GM18517 (cell line): ENCODE measurements around the gene GNG7.
"Not testable (repeated sequence)": the region's sequence is repeated elsewhere in the genome, so short reads cannot be mapped to it uniquely, and the experiment has no call there.

Experiments
- ATAC-seq: cut with Tn5 transposase; IDR thresholded peaks from one replicate; pipeline ENCODE4 v1.9.1; 2021; ENCODE audit warnings: mild to moderate bottlenecking, moderate library complexity; ENCODE audit not compliant: unreplicated experiment

GNG7 gene

GRCh38 chr19:2556221-2557092, 146.0 kb downstream of the GNG7 start:
- no peak for ATAC-seq

- ATAC-seq = no peak
These were observed 146.9 kb downstream of the GNG7 start for GRCh38 chr19:2555422-2556220.

DNA sequence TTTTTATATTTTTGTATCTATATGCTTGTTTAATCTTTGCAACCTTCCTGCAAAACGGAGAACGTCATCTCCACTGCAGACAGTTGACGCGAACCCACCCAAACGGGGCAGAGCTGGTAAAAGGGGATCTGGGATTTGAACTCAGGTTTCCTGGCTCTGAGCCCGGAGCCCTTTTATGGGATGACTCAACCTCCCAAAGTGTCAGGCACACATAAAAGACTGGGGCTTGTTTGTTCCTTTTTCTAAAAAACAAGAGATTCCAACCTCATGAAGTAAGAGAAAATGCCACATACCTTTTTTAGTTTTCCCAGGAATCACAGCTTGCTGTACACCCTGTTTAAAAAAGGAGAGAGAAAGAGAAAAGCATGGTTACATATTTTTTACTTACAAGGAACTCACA, 147.6 kb downstream of the GNG7 start:
- ATAC-seq = no peak

GRCh38 chr19:2553510-2553909, 149.0 kb downstream of the GNG7 start:
- ATAC-seq = no peak

- ATAC-seq = no peak
These were observed 149.6 kb downstream of the GNG7 start for GRCh38 chr19:2552859-2553258.

- ATAC-seq = no peak
These were observed 150.7 kb downstream of the GNG7 start for GRCh38 chr19:2551864-2552185.

DNA sequence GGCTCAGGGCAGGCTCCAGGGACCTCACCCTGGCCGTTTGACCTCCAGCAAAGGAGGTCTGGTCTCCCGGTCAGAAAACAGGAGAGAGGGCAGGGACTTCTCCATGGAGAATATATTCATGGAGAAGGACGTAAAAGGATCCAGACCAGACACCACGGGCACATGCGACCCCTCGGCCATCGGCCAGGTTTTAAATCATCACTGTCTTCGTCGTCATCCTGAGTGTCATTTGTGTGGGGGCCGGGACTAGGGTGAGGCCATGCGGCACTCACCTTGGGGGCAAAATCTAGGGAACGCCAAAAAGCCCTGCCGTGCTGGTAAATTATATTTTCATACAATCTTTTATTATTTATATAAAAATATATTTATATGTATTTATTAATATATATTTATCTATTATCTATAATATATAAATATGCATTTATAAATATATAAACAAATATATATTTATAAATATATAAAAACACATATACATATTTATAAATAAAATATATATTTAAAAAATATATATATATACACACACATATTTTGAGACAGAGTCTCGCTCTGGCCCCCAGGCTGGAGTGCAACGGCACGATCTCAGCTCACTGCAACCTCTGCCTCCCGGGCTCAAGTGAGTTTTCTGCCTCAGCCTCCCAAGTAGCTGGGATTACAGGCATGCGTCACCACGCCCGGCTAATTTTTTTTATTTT, 151.2 kb downstream of the GNG7 start:
- no peak for ATAC-seq

DNA sequence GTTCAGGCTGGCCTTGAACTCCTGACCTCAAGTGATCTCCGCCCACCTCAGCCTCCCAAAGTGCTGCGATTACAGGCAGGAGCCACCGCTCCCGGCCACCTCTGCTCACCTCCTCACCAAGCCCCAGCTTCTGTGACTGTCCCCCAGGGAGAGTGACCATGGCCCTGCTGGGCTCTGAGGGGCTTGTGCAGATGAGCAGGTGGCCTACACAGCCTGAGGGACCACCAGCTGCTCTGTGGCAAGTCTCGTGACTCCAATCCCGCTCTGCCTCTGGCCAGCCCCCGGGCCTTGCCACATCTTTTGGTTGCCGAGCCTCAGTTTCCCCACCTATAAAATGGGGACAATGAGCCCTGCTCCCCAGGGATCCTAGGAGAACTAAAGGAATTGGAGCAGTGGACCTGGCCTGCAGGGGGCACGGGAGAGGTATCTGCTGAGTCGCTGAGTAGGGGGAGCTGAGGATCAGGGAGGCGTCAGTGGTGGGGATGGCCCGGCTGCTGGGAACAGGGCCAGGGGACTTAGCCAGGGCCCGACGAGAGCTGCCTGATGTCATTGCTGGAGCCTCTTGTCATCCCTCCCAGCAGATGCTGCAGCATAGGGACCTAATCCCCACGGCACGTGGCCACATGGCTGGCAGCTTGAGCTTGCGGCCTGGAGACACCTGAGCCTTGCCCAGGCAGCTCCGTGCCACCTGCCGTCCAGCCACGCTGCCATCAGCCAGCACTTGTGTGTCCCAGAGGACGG, 151.9 kb downstream of the GNG7 start:
- ATAC-seq = no peak

- ATAC-seq = no peak
These were observed 152.7 kb downstream of the GNG7 start for GRCh38 chr19:2549701-2550191.

DNA sequence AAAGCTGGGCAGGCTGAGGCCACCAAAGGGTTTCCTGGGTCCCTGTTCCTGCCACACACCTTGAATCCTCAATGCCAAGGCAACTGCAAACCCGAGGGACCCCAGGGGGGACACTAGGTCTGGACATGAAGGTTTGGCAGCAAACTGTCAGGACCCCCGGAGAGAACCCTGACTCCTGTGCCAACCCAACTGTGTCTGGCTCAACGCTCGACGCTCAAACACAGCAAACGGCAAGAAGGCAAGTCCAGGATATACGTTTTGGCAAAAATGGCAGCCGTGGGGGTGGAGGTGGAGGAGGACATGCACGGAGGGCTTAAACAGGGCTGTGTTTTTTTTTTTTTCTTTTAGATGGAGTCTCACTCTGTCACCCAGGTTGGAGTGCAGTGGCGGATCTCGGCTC, 153.5 kb downstream of the GNG7 start:
- ATAC-seq = no peak

DNA sequence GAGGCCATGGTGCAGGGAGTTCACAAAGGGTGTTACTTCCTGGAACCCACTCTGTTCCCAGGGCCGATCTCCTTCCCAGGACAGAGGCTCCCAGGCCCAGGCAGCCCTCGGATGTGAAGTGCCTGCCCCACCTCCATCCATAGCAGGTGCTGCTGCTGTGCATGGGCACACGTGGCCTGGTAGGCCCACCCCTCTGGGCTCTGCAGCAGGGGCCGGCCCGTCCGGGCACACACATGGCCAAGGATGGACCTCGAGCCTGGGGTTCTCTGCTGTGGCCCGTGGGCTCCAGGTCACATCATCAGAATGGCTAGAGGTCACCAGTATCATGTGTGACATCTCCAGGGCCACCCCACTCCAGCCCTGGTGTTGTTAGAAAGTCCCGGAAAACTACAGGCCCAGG, 154.8 kb downstream of the GNG7 start:
- no peak for ATAC-seq

GRCh38 chr19:2547033-2547680, 155.3 kb downstream of the GNG7 start:
- ATAC-seq = no peak

DNA sequence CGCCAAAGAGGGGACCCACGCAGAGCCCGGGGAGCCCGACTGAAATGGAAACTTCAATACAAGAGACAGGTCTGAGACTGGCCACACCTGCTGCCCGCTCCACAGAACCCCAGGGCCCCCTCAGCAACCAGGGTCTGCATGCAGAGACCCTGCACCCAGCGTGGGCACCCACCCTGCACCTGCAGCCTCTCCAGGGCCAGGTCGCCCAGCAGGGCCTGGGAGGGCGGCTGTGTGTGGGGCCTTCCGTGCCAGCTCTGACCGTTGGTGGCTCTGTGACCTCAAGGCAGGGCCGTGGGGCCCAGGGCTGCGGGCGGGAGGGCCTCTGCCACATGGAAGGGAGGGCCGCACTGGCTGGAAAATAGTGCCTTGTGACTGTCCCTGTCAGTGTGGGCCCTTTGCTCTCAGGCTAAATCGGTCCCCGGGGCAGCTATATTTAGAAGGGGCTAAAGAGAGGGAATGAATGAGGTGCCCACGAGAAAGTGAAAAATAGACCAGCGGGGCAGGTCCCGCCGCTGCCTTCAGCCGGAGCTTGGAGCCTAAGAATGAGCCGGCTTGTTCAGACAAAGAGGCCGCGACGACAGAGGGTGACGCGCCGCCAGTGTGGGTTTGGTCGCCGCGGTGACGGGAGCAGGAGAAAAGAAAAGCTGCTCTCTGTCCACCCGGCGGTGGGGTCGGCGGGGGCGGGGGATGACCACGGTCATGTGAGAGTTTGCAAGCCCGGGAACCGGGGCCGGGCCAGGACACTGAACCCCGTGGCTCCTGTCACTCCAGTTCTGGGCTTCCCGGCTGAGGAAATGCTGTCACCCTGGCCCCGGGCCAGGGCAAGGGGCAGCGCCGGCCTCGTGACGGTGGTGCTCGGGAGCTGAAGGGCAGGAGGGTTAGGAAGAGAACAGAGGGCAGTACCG, 156.1 kb downstream of the GNG7 start:
- no peak for ATAC-seq

DNA sequence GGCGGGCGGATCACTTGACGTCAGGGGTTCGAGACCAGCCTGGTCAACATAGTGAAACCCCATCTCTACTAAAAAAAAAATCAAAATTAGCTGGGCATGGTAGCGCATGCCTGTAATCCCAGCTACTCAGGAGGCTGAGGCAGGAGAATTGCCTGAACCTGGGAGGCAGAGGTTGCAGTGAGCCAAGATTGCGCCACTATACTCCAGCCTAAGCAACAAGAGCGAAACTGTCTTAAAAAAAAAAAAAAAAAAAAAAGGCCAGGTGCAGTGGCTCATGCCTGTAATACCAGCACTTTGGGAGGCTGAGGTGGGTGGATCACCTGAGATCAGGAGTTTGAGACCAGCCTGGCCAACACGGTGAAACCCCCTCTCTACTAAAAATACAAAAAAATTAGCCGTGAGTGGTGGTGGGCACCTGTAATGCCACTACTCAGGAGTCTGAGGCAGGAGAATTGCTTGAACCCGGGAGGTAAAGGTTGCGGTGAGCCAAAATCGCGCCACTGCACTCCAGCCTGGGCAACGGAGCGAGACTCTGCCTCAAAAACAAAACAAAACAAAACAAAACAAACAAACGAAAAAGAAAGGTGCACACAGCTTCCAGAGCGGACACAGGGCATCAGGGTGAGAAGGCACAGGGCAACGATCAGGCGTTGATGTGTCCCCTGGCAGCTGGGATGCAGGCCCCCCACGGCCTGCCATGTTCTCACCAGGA, 156.9 kb downstream of the GNG7 start:
- ATAC-seq = not testable (repeated sequence)

DNA sequence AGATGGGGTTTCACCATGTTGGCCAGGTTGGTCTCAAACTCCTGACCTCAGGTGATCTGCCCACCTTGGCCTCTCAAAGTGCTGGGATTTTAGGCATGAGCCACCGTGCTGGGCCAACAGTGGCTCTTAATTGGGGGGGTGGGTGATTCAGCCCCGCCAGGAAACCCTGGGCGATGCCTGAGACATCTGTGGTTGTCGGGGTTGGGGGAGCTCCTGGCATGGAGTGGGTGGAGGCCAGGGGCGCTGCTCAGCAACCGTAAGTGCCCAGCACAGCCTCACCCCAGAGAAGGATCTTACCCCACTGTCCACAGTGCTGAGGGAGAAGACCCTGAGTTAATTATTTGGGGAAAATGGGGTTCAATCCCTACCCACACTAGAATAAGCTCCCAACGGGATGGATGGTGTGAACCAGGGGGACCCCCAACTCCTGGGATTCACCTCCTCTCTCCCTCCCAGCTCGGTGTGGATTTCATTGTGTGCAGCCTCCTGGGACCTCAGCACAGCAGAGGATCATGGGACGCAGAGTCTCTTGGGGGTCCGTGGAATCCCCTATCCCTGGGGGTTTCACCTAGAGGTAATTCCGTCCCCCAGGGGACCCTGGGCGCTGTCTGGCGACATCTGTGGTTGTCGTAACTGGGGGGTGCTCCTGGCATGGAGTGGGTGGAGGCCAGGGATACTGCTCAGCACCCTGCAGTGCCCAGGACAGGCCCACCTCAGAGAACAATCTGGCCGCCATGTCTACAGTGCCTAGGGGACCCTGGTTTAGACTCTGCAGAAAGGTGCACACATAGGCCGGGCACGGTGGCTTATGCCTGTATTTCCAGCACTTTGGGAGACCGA, 157.7 kb downstream of the GNG7 start:
- no peak for ATAC-seq

DNA sequence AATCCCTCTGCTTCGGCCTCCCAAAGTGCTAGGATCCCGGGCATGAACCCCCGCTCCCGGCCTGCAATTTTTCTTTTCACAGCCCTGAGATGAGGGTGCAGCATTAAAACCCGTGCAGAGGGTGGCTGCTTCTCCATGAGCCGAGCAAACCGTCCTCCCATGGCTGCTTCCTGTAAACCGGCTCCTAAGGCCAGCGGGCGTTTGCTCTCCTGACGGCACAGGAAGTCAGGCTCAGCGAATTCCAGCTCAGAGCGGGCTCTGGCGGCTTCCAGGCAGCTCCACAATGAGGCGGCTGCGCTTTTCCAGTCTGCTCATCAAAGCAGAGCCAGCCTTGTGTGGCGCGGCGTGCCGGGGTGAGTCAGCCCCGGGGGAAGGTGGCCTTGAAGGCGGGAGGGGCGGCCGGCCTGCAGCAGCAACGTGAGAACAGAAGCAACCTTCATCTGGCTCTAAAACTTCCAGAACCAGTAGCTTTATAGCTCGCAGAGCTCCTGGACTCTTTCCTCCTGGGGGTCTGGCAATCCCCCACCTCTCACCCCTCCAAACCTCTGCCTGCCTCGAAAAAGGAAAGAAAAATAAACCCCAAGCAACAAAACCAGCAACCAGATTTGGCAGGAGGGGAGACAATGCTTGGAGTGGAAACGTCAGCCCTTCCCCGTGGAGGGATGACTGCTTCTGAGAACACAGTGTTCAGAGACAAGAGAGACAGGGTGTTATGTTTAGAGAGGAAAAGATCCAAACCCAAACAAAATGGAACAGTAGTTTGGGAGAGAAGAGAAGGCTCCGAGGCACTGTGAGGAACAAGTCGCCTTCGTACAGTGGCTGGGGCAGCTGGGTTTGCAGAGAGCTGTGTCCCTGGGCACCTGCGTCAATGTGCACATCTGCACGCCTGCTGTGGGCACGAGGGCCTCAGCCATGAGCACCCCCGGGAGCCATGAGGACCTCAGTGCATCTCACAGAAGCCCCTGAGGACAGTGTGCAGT, 158.7 kb downstream of the GNG7 start:
- ATAC-seq = no peak

- not testable (repeated sequence) for ATAC-seq
These were observed 159.4 kb downstream of the GNG7 start for GRCh38 chr19:2543072-2543462.
